HFFc6 (cell line): ENCODE results near the gene ITGA2B. TPM values are rescaled to one million over a fixed set of nuclear protein-coding genes. Genes with fewer than 3 reads are reported as not detected.

ENCODE experiments used
- DNase-seq: peaks from one replicate; pipeline ENCODE4 v3.0.0-alpha.2; 2018
- H3K27ac Mint-ChIP-seq: 2 replicates; pipeline ENCODE4 v1.8.0; 2020; ENCODE audit warnings: mild to moderate bottlenecking, mixed read lengths
- H3K27me3 Mint-ChIP-seq: 2 replicates; pipeline ENCODE4 v1.8.0; 2021; ENCODE audit warnings: mild to moderate bottlenecking, moderate library complexity, mixed read lengths; ENCODE audit not compliant: insufficient read depth
- H3K36me3 Mint-ChIP-seq: 2 replicates; pipeline ENCODE4 v1.8.0; 2021; ENCODE audit warnings: low read depth, mixed read lengths
- H3K4me1 Mint-ChIP-seq: 2 replicates; pipeline ENCODE4 v1.8.0; 2020; ENCODE audit warnings: low read depth, mixed read lengths
- H3K4me3 Mint-ChIP-seq: 2 replicates; pipeline ENCODE4 v1.8.0; 2020; ENCODE audit warnings: mild to moderate bottlenecking, moderate library complexity, mixed read lengths
- H3K9me3 Mint-ChIP-seq: 2 replicates; pipeline ENCODE4 v1.8.0; 2020; ENCODE audit warnings: mild to moderate bottlenecking, mixed read lengths
- total RNA-seq, 6 experiments: library from RNA; stranded (reverse); fragmentation: NEBNext Ultra II Directional; extraction: Animal tissue kit (Norgen Biotek cat#: 25700); gene quantifications; 2 replicates in 1 of 6; 3 replicates in 5 of 6; pipeline ENCODE4 v1.2.3, GENCODE V29; 2021
- TF ChIP-seq, protein P1 (sequence below): fragments of 200-600 bp; sonication (generic); IDR thresholded peaks from 2 replicates; pipeline ENCODE4 v1.5.0; 2021; ENCODE audit warnings: antibody characterized with exemption, mild to moderate bottlenecking

The ITGA2B gene
- total RNA-seq, 6 experiments from 2014 or later = 0.18 to 0.19 TPM; not detected in 4

DNA sequence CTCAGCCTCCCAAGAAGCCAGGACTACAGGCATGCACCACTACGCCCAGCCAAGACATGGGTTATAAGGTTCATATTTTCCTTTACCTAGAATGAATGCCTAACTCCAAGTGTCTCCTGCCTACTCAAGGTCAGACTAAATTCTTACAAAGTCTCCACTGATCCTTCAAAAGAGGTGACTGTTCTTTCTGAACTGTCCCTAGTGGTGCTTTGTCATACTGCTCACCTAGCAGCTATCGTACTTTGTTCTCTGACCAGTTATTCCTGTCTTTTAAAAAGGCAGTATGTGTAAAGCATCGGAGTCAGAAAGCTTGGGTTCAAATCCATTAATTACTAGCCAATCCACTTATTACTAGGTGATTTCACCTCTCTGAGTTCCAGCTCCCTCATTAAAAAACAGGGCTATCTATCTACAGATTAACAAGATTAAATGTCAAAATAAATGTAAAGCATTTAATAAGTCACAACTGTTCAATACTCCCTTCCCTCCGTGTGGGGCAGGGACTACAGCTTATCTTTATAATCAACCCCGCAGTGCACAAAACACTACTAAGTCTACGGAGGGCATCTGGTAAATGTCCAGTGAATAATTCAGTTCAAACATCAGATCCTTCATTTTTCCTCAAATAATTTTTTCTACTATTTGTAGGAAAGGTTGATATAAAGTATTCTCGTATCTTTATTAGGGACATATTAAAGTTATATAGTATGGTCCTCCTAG, 20.0 kb upstream of the ITGA2B start:
- TF ChIP-seq, protein P1, sequence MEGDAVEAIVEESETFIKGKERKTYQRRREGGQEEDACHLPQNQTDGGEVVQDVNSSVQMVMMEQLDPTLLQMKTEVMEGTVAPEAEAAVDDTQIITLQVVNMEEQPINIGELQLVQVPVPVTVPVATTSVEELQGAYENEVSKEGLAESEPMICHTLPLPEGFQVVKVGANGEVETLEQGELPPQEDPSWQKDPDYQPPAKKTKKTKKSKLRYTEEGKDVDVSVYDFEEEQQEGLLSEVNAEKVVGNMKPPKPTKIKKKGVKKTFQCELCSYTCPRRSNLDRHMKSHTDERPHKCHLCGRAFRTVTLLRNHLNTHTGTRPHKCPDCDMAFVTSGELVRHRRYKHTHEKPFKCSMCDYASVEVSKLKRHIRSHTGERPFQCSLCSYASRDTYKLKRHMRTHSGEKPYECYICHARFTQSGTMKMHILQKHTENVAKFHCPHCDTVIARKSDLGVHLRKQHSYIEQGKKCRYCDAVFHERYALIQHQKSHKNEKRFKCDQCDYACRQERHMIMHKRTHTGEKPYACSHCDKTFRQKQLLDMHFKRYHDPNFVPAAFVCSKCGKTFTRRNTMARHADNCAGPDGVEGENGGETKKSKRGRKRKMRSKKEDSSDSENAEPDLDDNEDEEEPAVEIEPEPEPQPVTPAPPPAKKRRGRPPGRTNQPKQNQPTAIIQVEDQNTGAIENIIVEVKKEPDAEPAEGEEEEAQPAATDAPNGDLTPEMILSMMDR = peak; percentile 32
- Mint-ChIP-seq H3K27ac (no peak overlapping the region), H3K36me3 (no peaks in the 10 kb centered on the region), H3K27me3 (no peaks in the 10 kb centered on the region), H3K9me3 (no peaks in the 10 kb centered on the region), H3K4me1 (no peaks in the 10 kb centered on the region; the same call in 1 of the 2 replicates), H3K4me3 (no peak overlapping the region)
- no peak for DNase-seq

DNA sequence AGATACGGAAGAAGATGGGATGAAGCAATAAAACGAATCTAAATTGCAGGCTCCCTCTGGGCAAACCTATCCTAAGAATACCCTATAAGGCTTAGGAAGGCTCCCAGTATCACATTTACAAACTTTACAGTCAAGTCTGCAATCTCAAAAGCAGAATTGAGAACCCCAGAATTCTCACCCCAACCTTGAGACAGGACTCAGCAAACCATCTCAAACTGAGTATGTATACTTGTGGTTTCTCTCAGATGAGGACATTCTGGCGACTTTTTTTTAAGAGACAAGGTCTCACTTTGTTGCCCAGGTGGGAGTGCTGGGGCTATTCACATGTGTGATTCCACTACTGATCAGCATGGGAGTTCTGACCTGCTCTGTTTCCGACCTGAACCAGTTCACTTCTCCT, 19.3 kb upstream of the ITGA2B start:
- Mint-ChIP-seq H3K27me3 (no peaks in the 10 kb centered on the region), H3K9me3 (no peaks in the 10 kb centered on the region), H3K27ac (no peak overlapping the region; the same call in 1 of the 2 replicates), H3K4me1 (no peaks in the 10 kb centered on the region; the same call in 1 of the 2 replicates), H3K4me3 (no peak overlapping the region), H3K36me3 (no peaks in the 10 kb centered on the region)
- TF ChIP-seq, protein P1 = no peak
- no peak for DNase-seq

GRCh38 chr17:44402564-44403172, 13.2 kb upstream of the ITGA2B start:
- DNase-seq = no peak
- Mint-ChIP-seq H3K27me3 (no peaks in the 10 kb centered on the region; the same call in 1 of the 2 replicates), H3K4me1 (no peaks in the 10 kb centered on the region; the same call in 1 of the 2 replicates), H3K4me3 (no peak overlapping the region), H3K36me3 (peaks cover 18% of the 10 kb centered on the region), H3K27ac (no peak overlapping the region), H3K9me3 (no peaks in the 10 kb centered on the region)
- TF ChIP-seq, protein P1 = no peak

DNA sequence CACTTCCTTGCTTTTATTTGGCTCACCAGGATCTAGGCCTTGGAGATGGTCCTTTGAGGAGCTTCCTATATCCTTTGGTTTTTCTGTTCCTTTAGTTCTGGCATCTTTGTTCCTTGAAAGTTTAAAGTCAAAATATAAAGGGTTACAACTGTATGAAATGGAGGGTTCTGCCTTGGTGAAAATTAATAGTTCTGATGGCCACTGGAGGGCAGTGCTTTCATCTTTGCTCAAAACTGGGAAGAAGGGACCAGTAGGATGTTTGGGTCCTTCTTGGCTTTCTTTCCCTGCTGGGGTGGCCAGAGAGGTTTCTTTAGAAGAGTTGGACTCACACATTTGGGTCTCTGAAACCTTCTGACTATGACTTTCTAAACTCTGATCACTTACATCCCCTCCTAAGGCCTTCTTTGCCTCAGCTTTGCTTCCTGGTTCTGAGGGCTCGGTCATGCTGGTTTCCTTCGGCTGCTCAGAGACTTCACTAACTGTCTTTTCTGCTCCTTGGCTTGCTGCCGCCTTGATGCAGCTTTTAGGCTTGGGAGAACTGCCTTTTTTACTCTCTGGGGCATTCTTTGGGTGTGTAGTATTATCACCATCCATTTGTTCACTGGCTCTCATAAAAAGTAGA, 10.9 kb upstream of the ITGA2B start:
- H3K36me3 Mint-ChIP-seq = peaks cover 18% of the 10 kb centered on the region
- no peaks in the 10 kb centered on the region; the same call in 1 of the 2 replicates for H3K27me3 Mint-ChIP-seq
- no peak overlapping the region for H3K4me3 Mint-ChIP-seq
- H3K4me1 Mint-ChIP-seq = no peaks in the 10 kb centered on the region
- no peaks in the 10 kb centered on the region for H3K9me3 Mint-ChIP-seq
- DNase-seq = peak; percentile 32
- TF ChIP-seq, protein P1 = peak; percentile 78
- H3K27ac Mint-ChIP-seq = no peak overlapping the region

DNA sequence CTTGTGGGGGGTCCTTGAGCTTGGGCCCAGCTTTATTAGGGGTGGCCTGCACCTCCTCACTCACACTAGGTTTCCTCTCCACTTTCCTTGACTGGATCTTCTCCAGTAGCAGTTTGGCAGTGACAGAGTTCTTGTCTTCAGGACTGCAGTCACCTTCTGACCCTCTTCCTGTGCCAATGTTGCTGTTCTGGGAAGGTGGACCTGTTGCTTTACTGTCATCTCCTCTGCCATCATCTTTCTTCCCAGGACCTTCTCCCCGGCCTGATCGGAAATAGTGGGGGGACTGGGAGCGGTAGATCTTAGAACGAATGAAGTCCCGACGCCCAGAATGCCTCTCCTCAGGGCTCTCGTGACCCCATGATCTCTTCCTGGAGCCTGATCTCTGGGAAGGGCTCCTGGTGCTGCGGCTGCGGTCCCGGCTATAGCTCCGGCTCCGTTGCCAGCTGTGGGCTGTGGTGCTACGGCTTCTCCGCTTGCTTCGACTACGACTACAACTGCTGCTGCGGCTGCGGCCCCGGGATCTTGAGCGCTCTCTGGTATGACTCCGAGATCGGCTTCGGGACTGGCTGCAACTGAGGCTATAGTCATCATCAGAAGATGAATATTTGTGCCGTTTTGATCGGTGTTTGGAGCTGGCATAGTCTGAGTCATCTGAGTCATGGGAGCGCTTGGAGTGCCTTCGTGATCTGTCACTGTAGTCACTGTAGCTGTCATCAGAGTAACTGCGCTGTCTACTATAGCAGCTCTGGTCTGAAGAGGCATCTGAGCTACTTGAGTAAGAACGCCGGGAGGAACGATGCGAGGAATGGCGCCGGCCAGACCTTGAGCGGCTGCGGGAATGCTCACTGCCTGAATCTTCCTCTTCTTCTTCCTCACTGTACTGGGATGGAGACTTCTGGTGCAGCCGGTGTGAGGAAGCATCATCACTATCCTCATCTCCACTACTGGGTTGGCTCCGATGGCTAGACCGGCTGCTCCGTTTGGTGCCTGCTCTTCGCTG, 9.5 kb upstream of the ITGA2B start:
- Mint-ChIP-seq H3K27ac (no peak overlapping the region), H3K36me3 (peaks cover 18% of the 10 kb centered on the region), H3K9me3 (no peaks in the 10 kb centered on the region), H3K4me1 (no peaks in the 10 kb centered on the region), H3K4me3 (no peak overlapping the region), H3K27me3 (no peaks in the 10 kb centered on the region; the same call in 1 of the 2 replicates)
- DNase-seq = no peak
- TF ChIP-seq, protein P1 = no peak
